ENCODE results near the gene CHTF18.
A peak's percentile ranks its signal among the peaks of the same experiment; 100 is the strongest.

- peak in 1 of 4 donors; percentile 24 for TF ChIP-seq POLR2A (IDR thresholded peaks at IDR 0.05)
- TF ChIP-seq CTCF (IDR thresholded peaks at IDR 0.05), result peak in 2 of 6 experiments; percentile 25 to 35
These were observed 432 bp upstream of the CHTF18 start, which contains the start of gene RPUSD1 for GRCh38 chr16:787978-788398.

Measured in esophagus squamous epithelium (tissue), 4 donors.